ENCODE measurements around the gene NFIX.

DNA sequence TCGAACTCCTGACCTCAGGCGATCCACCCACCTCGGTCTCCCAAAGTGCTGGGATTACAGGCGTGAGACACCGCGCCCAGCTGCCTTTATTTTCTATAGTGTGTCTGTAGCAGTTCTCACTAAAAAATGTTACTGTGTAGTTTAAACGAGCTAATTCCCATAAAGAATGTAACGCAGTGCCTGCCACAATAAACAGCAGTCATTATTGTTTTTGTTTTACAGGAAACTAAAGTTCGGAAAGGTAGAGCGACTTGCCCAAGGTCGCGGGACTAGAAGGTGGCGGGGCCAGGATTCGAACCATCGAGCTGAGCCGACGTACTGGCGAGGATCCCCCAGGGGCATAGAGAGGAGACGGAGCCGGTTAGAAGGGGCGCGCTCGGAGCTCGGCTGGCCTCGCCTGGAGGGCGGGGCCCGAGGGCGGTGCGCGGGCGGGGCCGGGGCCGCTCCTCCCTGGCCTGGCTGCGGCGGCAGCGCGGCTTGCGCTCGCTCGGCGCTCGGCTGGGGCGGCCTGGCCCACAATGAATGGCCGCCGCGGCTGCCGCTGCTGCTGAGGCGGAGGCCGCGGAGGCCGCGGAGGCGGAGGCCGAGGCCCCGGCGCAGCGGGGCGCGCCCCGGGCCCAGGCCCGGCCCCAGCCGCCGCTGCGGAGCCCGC lies 122.6 kb downstream of the NFIX start, which contains the start of gene NACC1:
- TF ChIP-seq, protein P1, sequence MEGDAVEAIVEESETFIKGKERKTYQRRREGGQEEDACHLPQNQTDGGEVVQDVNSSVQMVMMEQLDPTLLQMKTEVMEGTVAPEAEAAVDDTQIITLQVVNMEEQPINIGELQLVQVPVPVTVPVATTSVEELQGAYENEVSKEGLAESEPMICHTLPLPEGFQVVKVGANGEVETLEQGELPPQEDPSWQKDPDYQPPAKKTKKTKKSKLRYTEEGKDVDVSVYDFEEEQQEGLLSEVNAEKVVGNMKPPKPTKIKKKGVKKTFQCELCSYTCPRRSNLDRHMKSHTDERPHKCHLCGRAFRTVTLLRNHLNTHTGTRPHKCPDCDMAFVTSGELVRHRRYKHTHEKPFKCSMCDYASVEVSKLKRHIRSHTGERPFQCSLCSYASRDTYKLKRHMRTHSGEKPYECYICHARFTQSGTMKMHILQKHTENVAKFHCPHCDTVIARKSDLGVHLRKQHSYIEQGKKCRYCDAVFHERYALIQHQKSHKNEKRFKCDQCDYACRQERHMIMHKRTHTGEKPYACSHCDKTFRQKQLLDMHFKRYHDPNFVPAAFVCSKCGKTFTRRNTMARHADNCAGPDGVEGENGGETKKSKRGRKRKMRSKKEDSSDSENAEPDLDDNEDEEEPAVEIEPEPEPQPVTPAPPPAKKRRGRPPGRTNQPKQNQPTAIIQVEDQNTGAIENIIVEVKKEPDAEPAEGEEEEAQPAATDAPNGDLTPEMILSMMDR (IDR thresholded peaks at IDR 0.05; ENCODE audit: low read depth, low read length): no peak
- no peak for TF ChIP-seq EZH2phosphoT487 (IDR thresholded peaks at IDR 0.05; ENCODE audit: low read depth)

Measured in OCI-LY3 (cell line).